Hepatocyte (in vitro differentiated cells): ENCODE results near the gene ZMIZ1. TPM values are rescaled to one million over a fixed set of nuclear protein-coding genes. Genes with fewer than 3 reads are reported as not detected.

Source experiments
- DNase-seq: peaks from one replicate; pipeline ENCODE4 v3.0.0-alpha.2; 2016; ENCODE audit warnings: low spot score
- H2AFZ ChIP-seq: fragments of 200-600 bp; sonication (generic); 2 replicates; pipeline ENCODE4 v1.6.0; 2016; ENCODE audit warnings: antibody characterized with exemption, mild to moderate bottlenecking
- H3K27ac ChIP-seq: fragments of 200-600 bp; sonication (generic); 2 replicates; pipeline ENCODE4 v1.5.1; 2016; ENCODE audit warnings: mild to moderate bottlenecking
- H3K27me3 ChIP-seq: fragments of 200-600 bp; sonication (generic); 2 replicates; pipeline ENCODE4 v1.6.1; 2016
- H3K36me3 ChIP-seq: fragments of 200-600 bp; sonication (generic); replicated peaks from 2 replicates; pipeline ENCODE4 v1.5.1; 2016; ENCODE audit warnings: low read depth; ENCODE audit not compliant: insufficient read depth
- H3K4me1 ChIP-seq: fragments of 200-600 bp; sonication (generic); 2 replicates; pipeline ENCODE4 v1.5.1; 2016; ENCODE audit warnings: mild to moderate bottlenecking, moderate library complexity; ENCODE audit not compliant: insufficient read depth
- H3K4me2 ChIP-seq: fragments of 200-600 bp; sonication (generic); 2 replicates; pipeline ENCODE4 v1.6.0; 2016
- H3K4me3 ChIP-seq: fragments of 200-600 bp; sonication (generic); 2 replicates; pipeline ENCODE4 v1.5.1; 2016; ENCODE audit warnings: mild to moderate bottlenecking
- H3K79me2 ChIP-seq: fragments of 200-600 bp; sonication (generic); 2 replicates; pipeline ENCODE4 v1.6.0; 2017; ENCODE audit warnings: mild to moderate bottlenecking
- H3K9me2 ChIP-seq: fragments of 200-600 bp; sonication (generic); replicated peaks from 2 replicates; pipeline ENCODE4 v1.6.0; 2017; ENCODE audit warnings: mild to moderate bottlenecking; ENCODE audit not compliant: insufficient read depth
- H3K9me3 ChIP-seq: fragments of 200-600 bp; sonication (generic); 2 replicates; pipeline ENCODE4 v1.5.1; 2016; ENCODE audit warnings: low read depth, mild to moderate bottlenecking
- H4K20me1 ChIP-seq: fragments of 200-600 bp; sonication (generic); 2 replicates; pipeline ENCODE4 v1.6.0; 2016; ENCODE audit warnings: mild to moderate bottlenecking; ENCODE audit not compliant: insufficient read depth, poor library complexity, severe bottlenecking
- EZH2 ChIP-seq: fragments of 200-600 bp; sonication (generic); IDR thresholded peaks from 2 replicates; pipeline ENCODE4 v1.6.1; 2016; ENCODE audit warnings: antibody characterized with exemption, mild to moderate bottlenecking, borderline replicate concordance
- EZH2phosphoT487 ChIP-seq: fragments of 200-600 bp; sonication (generic); IDR thresholded peaks from one replicate; pipeline ENCODE4 v1.6.1; 2018; ENCODE audit warnings: antibody characterized with exemption, mild to moderate bottlenecking, low read depth, moderate library complexity; ENCODE audit not compliant: unreplicated experiment, severe bottlenecking
- WGBS: methylation state at CpG from one replicate; pipeline ENCODE4 v1.1.6; 2016; ENCODE audit warnings: low lambda C conversion rate; ENCODE audit errors: missing lambda C conversion rate; 5-methylcytosine and 5-hydroxymethylcytosine counted together
- polyA plus RNA-seq: library from polyadenylated mRNA; unstranded; fragments of >200 nt; fragmentation: Nextera tagmentation; extraction: Ambion mirVana; gene quantifications from 2 replicates; pipeline ENCODE4 v1.2.1, GENCODE V29; 2016
- total RNA-seq: library from RNA; depleted of rRNA; stranded (reverse); fragments of >200 nt; gene quantifications from 2 replicates; pipeline ENCODE4 v1.2.3, GENCODE V29; 2014
- TF ChIP-seq, protein P1 (sequence below): fragments of 200-600 bp; sonication (generic); IDR thresholded peaks from 2 replicates; pipeline ENCODE4 v1.5.1; 2016; ENCODE audit warnings: antibody characterized with exemption, mild to moderate bottlenecking; ENCODE audit not compliant: poor library complexity

Gene ZMIZ1
- total and polyA plus RNA-seq, 2 experiments from 2014 or later: 30.9 to 32.4 TPM

DNA sequence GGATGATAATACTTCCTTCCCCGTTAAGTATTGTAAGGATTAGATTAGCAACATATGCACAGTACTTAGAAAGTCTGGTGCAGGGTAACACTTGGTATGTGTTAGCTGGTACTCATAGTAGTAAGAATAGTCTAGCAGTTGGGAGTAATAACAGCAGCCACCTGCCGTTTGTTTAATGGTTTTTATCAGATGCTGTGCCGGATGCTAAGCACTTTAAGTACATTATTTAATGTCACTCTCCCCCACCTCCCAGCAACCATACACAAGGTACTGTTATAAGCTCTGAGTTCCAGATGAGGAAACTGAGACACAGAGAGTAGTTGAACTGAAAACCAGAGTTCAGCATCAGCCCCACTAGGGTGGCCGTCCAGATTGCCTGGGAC is 60.1 kb downstream of the ZMIZ1 start:
- peak overlapping the region; percentile 3 for H3K4me2 ChIP-seq
- H3K4me1 ChIP-seq: peaks cover 51% of the 10 kb centered on the region
- 46% methylated on average over 4 of the region's 4 CpGs for WGBS
- H2AFZ ChIP-seq: no peak overlapping the region
- H3K4me3 ChIP-seq: no peak overlapping the region
- H4K20me1 ChIP-seq: peaks cover 85% of the 10 kb centered on the region
- peaks cover 73% of the 10 kb centered on the region for H3K79me2 ChIP-seq
- H3K36me3 ChIP-seq: no peaks in the 10 kb centered on the region
- no peaks in the 10 kb centered on the region for H3K27me3 ChIP-seq
- no peaks in the 10 kb centered on the region for H3K9me3 ChIP-seq
- no peak for DNase-seq
- TF ChIP-seq EZH2phosphoT487 (no peak), EZH2 (no peak)
- TF ChIP-seq, protein P1, sequence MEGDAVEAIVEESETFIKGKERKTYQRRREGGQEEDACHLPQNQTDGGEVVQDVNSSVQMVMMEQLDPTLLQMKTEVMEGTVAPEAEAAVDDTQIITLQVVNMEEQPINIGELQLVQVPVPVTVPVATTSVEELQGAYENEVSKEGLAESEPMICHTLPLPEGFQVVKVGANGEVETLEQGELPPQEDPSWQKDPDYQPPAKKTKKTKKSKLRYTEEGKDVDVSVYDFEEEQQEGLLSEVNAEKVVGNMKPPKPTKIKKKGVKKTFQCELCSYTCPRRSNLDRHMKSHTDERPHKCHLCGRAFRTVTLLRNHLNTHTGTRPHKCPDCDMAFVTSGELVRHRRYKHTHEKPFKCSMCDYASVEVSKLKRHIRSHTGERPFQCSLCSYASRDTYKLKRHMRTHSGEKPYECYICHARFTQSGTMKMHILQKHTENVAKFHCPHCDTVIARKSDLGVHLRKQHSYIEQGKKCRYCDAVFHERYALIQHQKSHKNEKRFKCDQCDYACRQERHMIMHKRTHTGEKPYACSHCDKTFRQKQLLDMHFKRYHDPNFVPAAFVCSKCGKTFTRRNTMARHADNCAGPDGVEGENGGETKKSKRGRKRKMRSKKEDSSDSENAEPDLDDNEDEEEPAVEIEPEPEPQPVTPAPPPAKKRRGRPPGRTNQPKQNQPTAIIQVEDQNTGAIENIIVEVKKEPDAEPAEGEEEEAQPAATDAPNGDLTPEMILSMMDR: no peak
- H3K27ac ChIP-seq: peak overlapping the region; percentile 60
- no peaks in the 10 kb centered on the region for H3K9me2 ChIP-seq

DNA sequence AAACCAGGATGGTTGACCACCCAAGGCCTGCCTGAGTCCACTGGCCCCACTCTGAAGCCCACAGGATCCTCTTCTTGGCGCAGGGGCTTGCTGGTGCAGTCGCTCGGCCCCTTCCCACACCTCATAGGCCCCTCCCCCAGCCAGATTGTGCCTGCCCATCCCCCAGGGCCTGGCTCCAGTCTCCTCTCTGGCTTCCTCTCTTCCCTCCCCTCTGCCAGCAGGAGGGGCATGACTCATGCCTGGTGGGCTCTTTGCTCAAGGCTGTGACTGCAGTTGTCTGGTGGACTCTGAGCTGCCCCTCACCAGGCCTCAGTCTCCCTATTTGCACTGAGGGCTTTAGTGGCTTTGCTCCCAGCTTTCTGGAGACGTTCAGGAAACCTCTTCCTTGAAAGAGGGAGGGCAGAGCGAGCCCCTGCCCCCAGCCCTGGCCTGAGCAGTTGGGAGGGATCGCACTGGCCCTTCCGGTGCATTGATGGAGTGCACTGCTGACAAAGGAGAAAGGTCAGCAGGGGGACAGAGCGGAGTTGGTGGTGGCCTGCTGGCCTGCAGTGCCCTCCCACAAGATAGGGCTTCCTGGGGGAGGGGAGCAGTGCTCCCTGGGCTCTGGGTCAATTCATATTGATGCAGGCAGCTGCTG is 60.7 kb downstream of the ZMIZ1 start:
- Histone ChIP-seq H2AFZ (no peak overlapping the region), H3K79me2 (peaks cover 73% of the 10 kb centered on the region), H3K27ac (peak overlapping the region; percentile 60), H3K9me2 (no peaks in the 10 kb centered on the region), H4K20me1 (peaks cover 82% of the 10 kb centered on the region), H3K27me3 (no peaks in the 10 kb centered on the region), H3K4me1 (peaks cover 51% of the 10 kb centered on the region), H3K4me3 (no peak overlapping the region), H3K36me3 (no peaks in the 10 kb centered on the region), H3K9me3 (no peaks in the 10 kb centered on the region), H3K4me2 (peak overlapping the region; percentile 3)
- DNase-seq: peak; percentile 61
- TF ChIP-seq EZH2phosphoT487 (no peak), EZH2 (no peak)
- TF ChIP-seq, protein P1: no peak
- WGBS: 45% methylated on average over 8 of the region's 8 CpGs

DNA sequence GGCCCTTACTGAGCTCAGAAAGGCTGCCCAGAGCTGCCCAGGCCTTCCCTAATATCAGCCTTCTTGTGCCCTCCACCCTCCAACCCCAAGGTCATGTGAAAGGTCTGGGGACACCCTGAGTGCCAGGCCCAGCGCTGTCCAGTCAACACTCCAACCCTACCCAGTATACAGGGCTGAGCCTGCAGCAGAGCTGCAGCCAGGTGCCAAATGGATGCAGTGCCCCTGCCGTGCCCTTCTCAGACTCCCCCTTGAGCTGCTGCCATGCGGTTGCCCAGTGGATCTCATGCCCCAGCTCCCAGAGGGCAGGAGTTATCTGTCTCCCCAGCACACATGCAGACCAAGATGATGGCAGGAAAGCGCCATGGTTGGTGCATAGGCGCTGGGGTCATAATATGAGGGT is 61.5 kb downstream of the ZMIZ1 start:
- Histone ChIP-seq H3K4me2 (no peak overlapping the region), H3K27ac (no peak overlapping the region), H3K27me3 (no peaks in the 10 kb centered on the region), H2AFZ (no peak overlapping the region), H3K9me2 (no peaks in the 10 kb centered on the region), H3K4me1 (peaks cover 51% of the 10 kb centered on the region), H3K9me3 (no peaks in the 10 kb centered on the region), H3K4me3 (no peak overlapping the region), H3K79me2 (peaks cover 79% of the 10 kb centered on the region), H3K36me3 (no peaks in the 10 kb centered on the region), H4K20me1 (peaks cover 83% of the 10 kb centered on the region)
- WGBS: 93% methylated on average over 5 of the region's 5 CpGs
- TF ChIP-seq, protein P1: no peak
- TF ChIP-seq EZH2 (no peak), EZH2phosphoT487 (no peak)
- no peak for DNase-seq

DNA sequence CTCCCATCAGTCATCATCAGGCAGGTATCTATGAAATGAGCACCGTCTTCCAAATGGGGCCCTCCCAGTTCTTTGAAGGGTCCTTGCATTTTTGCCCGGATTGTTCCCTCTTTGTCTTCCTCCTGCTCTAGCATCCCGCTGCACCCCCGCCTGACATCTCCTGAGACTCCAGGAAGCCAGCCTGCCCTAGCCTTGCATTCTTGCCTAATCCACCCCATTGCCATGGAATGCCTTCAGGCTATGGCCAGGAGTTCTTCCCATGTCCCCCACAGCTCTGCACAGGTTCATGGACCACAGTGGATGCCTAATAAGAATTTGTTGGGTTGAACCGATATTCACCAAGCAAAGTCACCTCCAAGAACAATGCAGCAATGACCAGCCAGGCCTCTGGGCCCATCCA is 62.1 kb downstream of the ZMIZ1 start:
- Histone ChIP-seq H3K4me1 (peaks cover 55% of the 10 kb centered on the region), H2AFZ (no peak overlapping the region), H4K20me1 (peaks cover 80% of the 10 kb centered on the region), H3K4me2 (no peak overlapping the region), H3K27ac (no peak overlapping the region), H3K27me3 (no peaks in the 10 kb centered on the region), H3K4me3 (no peak overlapping the region), H3K36me3 (no peaks in the 10 kb centered on the region), H3K79me2 (peaks cover 80% of the 10 kb centered on the region), H3K9me3 (no peaks in the 10 kb centered on the region), H3K9me2 (no peaks in the 10 kb centered on the region)
- DNase-seq: no peak
- WGBS: 73% methylated on average over 5 of the region's 5 CpGs
- TF ChIP-seq EZH2phosphoT487 (no peak), EZH2 (no peak)
- TF ChIP-seq, protein P1: no peak
